Activated T-helper 2 cell treated with anti-CD3 and anti-CD28 coated beads, Interferon-gamma antibody, Interleukin-2, Interleukin-4, amounts not matched to agents 10 μg/mL and 5 μg/mL and 100 μg/mL, durations not matched to agents 14 hours and 24 hours and 36 hours (primary cell): Measurements from ENCODE around the gene ADORA2B. TPM values are rescaled to one million over a fixed set of nuclear protein-coding genes. Genes with fewer than 3 reads are reported as not detected.

Experiments used
- DNase-seq: peaks from one replicate; pipeline ENCODE4 v3.0.0; 2021; ENCODE audit warnings: low spot score
- H3K27ac Mint-ChIP-seq: one replicate; pipeline ENCODE4 v1.8.0; 2021; ENCODE audit warnings: mixed read lengths
- H3K27me3 Mint-ChIP-seq: one replicate; pipeline ENCODE4 v1.8.0; 2021; ENCODE audit warnings: low read depth, mixed read lengths
- H3K36me3 Mint-ChIP-seq: one replicate; pipeline ENCODE4 v1.8.0; 2021; ENCODE audit warnings: low read depth, mixed read lengths
- H3K4me1 Mint-ChIP-seq: one replicate; pipeline ENCODE4 v1.8.0; 2021; ENCODE audit warnings: low read depth, mixed read lengths
- H3K4me3 Mint-ChIP-seq: one replicate; pipeline ENCODE4 v1.8.0; 2021; ENCODE audit warnings: low read depth, mild to moderate bottlenecking, moderate library complexity, mixed read lengths
- H3K9me3 Mint-ChIP-seq: one replicate; pipeline ENCODE4 v1.8.0; 2021; ENCODE audit warnings: mixed read lengths
- intact Hi-C: fragments of 100-400 bp; cut with micrococcal nuclease; formaldehyde crosslinking; loops from one replicate; pipeline ENCODE4 v1.15.1; 2023
- total RNA-seq: library from RNA; stranded (reverse); gene quantifications from 2 replicates; pipeline ENCODE4 v1.2.3, GENCODE V29; 2022

ADORA2B gene
- total RNA-seq, 1 donor from 2014 or later, result 4.2 TPM

GRCh38 chr17:15914400-15915170 lies 30.3 kb upstream of the ADORA2B start:
- no peaks in the 10 kb centered on the region for H3K36me3 Mint-ChIP-seq
- intact Hi-C loops, result no loop called here
- peaks cover 10% of the 10 kb centered on the region for H3K27me3 Mint-ChIP-seq
- no peak overlapping the region for H3K4me3 Mint-ChIP-seq
- H3K27ac Mint-ChIP-seq, result no peak overlapping the region
- DNase-seq, result no peak
- H3K4me1 Mint-ChIP-seq, result peaks cover 3% of the 10 kb centered on the region
- no peaks in the 10 kb centered on the region for H3K9me3 Mint-ChIP-seq

GRCh38 chr17:15915961-15916360 lies 29.0 kb upstream of the ADORA2B start:
- peaks cover 3% of the 10 kb centered on the region for H3K4me1 Mint-ChIP-seq
- intact Hi-C loops, result no loop called here
- H3K36me3 Mint-ChIP-seq, result no peaks in the 10 kb centered on the region
- H3K4me3 Mint-ChIP-seq, result no peak overlapping the region
- H3K27ac Mint-ChIP-seq, result no peak overlapping the region
- H3K27me3 Mint-ChIP-seq, result peaks cover 15% of the 10 kb centered on the region
- no peak for DNase-seq
- H3K9me3 Mint-ChIP-seq, result no peaks in the 10 kb centered on the region

GRCh38 chr17:15917021-15917437 lies 27.9 kb upstream of the ADORA2B start:
- Mint-ChIP-seq H3K36me3 (no peaks in the 10 kb centered on the region), H3K9me3 (no peaks in the 10 kb centered on the region), H3K4me1 (peaks cover 6% of the 10 kb centered on the region), H3K27ac (no peak overlapping the region), H3K4me3 (no peak overlapping the region), H3K27me3 (peaks cover 22% of the 10 kb centered on the region)
- no peak for DNase-seq
- intact Hi-C loops, result no loop called here

GRCh38 chr17:15917438-15918027 lies 27.4 kb upstream of the ADORA2B start:
- Mint-ChIP-seq H3K4me1 (peaks cover 6% of the 10 kb centered on the region), H3K9me3 (no peaks in the 10 kb centered on the region), H3K4me3 (no peak overlapping the region), H3K27ac (no peak overlapping the region), H3K36me3 (no peaks in the 10 kb centered on the region), H3K27me3 (peaks cover 25% of the 10 kb centered on the region)
- intact Hi-C loops, result no loop called here
- no peak for DNase-seq

GRCh38 chr17:15918261-15918660 lies 26.7 kb upstream of the ADORA2B start:
- H3K27ac Mint-ChIP-seq, result no peak overlapping the region
- no peaks in the 10 kb centered on the region for H3K9me3 Mint-ChIP-seq
- H3K27me3 Mint-ChIP-seq, result peaks cover 26% of the 10 kb centered on the region
- H3K4me3 Mint-ChIP-seq, result no peak overlapping the region
- H3K4me1 Mint-ChIP-seq, result peaks cover 6% of the 10 kb centered on the region
- H3K36me3 Mint-ChIP-seq, result no peaks in the 10 kb centered on the region
- DNase-seq, result no peak
- intact Hi-C loops, result no loop called here

- H3K27me3 Mint-ChIP-seq, result peaks cover 29% of the 10 kb centered on the region
- intact Hi-C loops, result no loop called here
- no peak for DNase-seq
- no peak overlapping the region for H3K4me3 Mint-ChIP-seq
- H3K27ac Mint-ChIP-seq, result no peak overlapping the region
- H3K9me3 Mint-ChIP-seq, result no peaks in the 10 kb centered on the region
- peaks cover 6% of the 10 kb centered on the region for H3K4me1 Mint-ChIP-seq
- H3K36me3 Mint-ChIP-seq, result no peaks in the 10 kb centered on the region
Observed at GRCh38 chr17:15918661-15919259, 26.2 kb upstream of the ADORA2B start.

GRCh38 chr17:15919466-15919865 lies 25.5 kb upstream of the ADORA2B start:
- Mint-ChIP-seq H3K4me3 (no peak overlapping the region), H3K27me3 (peaks cover 29% of the 10 kb centered on the region), H3K27ac (no peak overlapping the region), H3K9me3 (no peaks in the 10 kb centered on the region), H3K4me1 (peaks cover 6% of the 10 kb centered on the region), H3K36me3 (no peaks in the 10 kb centered on the region)
- DNase-seq, result no peak
- intact Hi-C loops, result no loop called here

GRCh38 chr17:15920758-15921239 lies 24.1 kb upstream of the ADORA2B start:
- peaks cover 31% of the 10 kb centered on the region for H3K27me3 Mint-ChIP-seq
- H3K9me3 Mint-ChIP-seq, result no peaks in the 10 kb centered on the region
- no peaks in the 10 kb centered on the region for H3K36me3 Mint-ChIP-seq
- peaks cover 3% of the 10 kb centered on the region for H3K4me1 Mint-ChIP-seq
- no peak overlapping the region for H3K27ac Mint-ChIP-seq
- H3K4me3 Mint-ChIP-seq, result no peak overlapping the region
- no peak for DNase-seq
- intact Hi-C loops, result no loop called here

GRCh38 chr17:15921640-15922039 lies 23.3 kb upstream of the ADORA2B start:
- no peak overlapping the region for H3K4me3 Mint-ChIP-seq
- H3K36me3 Mint-ChIP-seq, result no peaks in the 10 kb centered on the region
- DNase-seq, result no peak
- peaks cover 33% of the 10 kb centered on the region for H3K27me3 Mint-ChIP-seq
- intact Hi-C loops, result no loop called here
- no peaks in the 10 kb centered on the region for H3K9me3 Mint-ChIP-seq
- peaks cover 3% of the 10 kb centered on the region for H3K4me1 Mint-ChIP-seq
- H3K27ac Mint-ChIP-seq, result no peak overlapping the region

GRCh38 chr17:15922586-15922985 lies 22.3 kb upstream of the ADORA2B start:
- H3K27ac Mint-ChIP-seq, result no peak overlapping the region
- DNase-seq, result no peak
- H3K4me3 Mint-ChIP-seq, result no peak overlapping the region
- H3K9me3 Mint-ChIP-seq, result no peaks in the 10 kb centered on the region
- H3K36me3 Mint-ChIP-seq, result no peaks in the 10 kb centered on the region
- peaks cover 32% of the 10 kb centered on the region for H3K27me3 Mint-ChIP-seq
- H3K4me1 Mint-ChIP-seq, result peaks cover 3% of the 10 kb centered on the region
- intact Hi-C loops, result no loop called here

GRCh38 chr17:15926039-15926740 lies 18.7 kb upstream of the ADORA2B start:
- no peak overlapping the region for H3K27ac Mint-ChIP-seq
- peaks cover 4% of the 10 kb centered on the region for H3K4me1 Mint-ChIP-seq
- DNase-seq, result no peak
- no peak overlapping the region for H3K4me3 Mint-ChIP-seq
- H3K36me3 Mint-ChIP-seq, result no peaks in the 10 kb centered on the region
- H3K27me3 Mint-ChIP-seq, result peaks cover 46% of the 10 kb centered on the region
- H3K9me3 Mint-ChIP-seq, result no peaks in the 10 kb centered on the region
- intact Hi-C loops, result no loop called here

GRCh38 chr17:15928286-15928785 lies 16.6 kb upstream of the ADORA2B start:
- Mint-ChIP-seq H3K27ac (no peak overlapping the region), H3K36me3 (no peaks in the 10 kb centered on the region), H3K4me3 (no peak overlapping the region), H3K27me3 (peaks cover 41% of the 10 kb centered on the region), H3K4me1 (peaks cover 2% of the 10 kb centered on the region), H3K9me3 (no peaks in the 10 kb centered on the region)
- intact Hi-C loops, result no loop called here
- no peak for DNase-seq
